MG63 (cell line): Measurements from ENCODE around the gene CUL4B. TPM values are rescaled to one million over a fixed set of nuclear protein-coding genes. Genes with fewer than 3 reads are reported as not detected.
"Not testable (repeated sequence)": the region's sequence is repeated elsewhere in the genome, so short reads cannot be mapped to it uniquely, and the experiment has no call there.

Source experiments
- DNase-seq: peaks from one replicate; pipeline ENCODE4 v3.0.0-alpha.2; 2020
- H3K27me3 ChIP-seq: fragments of 250-450 bp; sonication (Bioruptor Pico); 2 replicates; pipeline ENCODE4 v1.5.1; 2020; ENCODE audit warnings: mild to moderate bottlenecking, moderate library complexity
- H3K36me3 ChIP-seq: fragments of 250-450 bp; sonication (Bioruptor Pico); 2 replicates; pipeline ENCODE4 v1.5.1; 2020; ENCODE audit warnings: mild to moderate bottlenecking, moderate library complexity
- H3K4me3 ChIP-seq: fragments of 250-450 bp; sonication (Bioruptor Pico); 2 replicates; pipeline ENCODE4 v1.5.1; 2020; ENCODE audit warnings: mild to moderate bottlenecking, moderate library complexity
- H3K9me3 ChIP-seq: fragments of 250-450 bp; sonication (Bioruptor Pico); 2 replicates; pipeline ENCODE4 v1.5.1; 2020; ENCODE audit warnings: mild to moderate bottlenecking, moderate library complexity
- total RNA-seq: library from RNA; depleted of rRNA; stranded (reverse); fragments of >200 nt; shearing (Covaris generic); gene quantifications from 2 replicates; pipeline ENCODE4 v1.2.3, GENCODE V29; 2014; ENCODE audit warnings: low replicate concordance; rRNA removed

Gene CUL4B
- total RNA-seq, result 19.0 and 22.3 TPM in 2 replicates

DNA sequence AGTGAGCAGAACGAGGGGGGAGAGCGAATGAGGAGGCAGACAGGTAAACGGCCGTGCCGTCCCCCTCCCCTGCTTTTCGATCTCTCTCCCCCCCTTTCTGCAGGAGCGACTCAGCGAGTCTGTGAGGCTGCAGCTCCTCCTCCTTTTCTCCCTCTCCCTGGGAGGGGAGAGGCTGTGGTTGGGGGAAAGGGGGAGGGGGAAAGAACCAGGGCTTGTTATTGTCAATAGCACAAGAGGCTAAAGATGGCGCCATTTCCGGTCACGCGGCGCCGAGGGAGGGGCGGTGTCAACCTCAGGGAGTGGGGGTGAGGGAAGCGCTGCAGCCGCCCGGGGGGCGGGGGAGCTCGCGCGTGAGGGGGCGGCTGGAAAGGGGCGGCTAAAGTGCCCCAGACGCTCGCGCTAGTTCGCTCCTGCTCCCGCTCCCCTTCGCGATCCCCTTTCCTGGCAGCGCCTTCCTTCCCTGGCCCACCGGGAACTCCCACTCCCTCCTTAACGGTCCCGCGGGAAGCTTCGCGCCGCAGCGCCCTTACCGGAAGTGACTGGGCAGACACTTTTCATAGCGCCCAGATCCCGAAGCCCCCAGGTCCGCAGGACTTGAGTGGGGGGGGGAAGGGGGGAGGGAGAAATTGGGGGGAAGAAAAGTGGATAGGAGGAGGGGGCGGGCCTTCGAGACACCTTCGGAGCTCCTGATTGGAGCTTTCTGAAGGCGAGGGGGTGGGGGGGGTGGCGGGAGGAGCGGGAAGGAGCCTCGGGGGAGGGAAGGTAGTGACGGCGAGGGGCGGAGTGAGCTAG lies at the start of gene CUL4B:
Gene CUL4B (minus strand): TSS at position 121 of the 792 bp plus-strand sequence. CDS start 324 bp downstream, outside the sequence.
- H3K4me3 ChIP-seq, result peak within 1 kb of the TSS; percentile 73
- H3K36me3 ChIP-seq, result peaks cover 8% of the 10 kb centered on the region; the same call in 1 of the 2 replicates
- no peaks in the 10 kb centered on the region for H3K27me3 ChIP-seq
- no peaks in the 10 kb centered on the region for H3K9me3 ChIP-seq
- peak; percentile 91 for DNase-seq

DNA sequence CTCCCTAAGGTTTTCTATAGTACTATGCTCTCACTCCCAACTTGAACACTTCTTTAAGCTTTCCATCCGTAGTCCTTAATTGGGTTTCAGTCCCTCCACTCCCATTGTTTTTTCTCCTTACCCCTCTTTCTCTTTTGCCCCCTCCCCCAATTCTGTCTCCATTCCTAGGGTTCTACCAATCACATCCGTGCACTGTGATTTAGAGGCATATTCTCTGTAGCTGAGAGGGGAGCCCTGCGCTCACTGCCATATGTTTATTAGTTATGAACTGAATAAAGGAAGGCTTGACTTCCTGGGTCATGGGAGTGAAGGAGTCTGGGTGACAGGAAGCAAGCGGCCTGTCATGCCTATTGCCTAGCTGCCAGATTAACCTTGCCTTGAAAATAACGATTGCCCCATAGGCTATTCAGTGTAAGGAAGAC lies 43.6 kb upstream of the CUL4B start:
- Histone ChIP-seq H3K4me3 (peak overlapping the region; percentile 83), H3K9me3 (no peaks in the 10 kb centered on the region), H3K27me3 (no peaks in the 10 kb centered on the region), H3K36me3 (peaks cover 15% of the 10 kb centered on the region)
- peak; percentile 11 for DNase-seq

DNA sequence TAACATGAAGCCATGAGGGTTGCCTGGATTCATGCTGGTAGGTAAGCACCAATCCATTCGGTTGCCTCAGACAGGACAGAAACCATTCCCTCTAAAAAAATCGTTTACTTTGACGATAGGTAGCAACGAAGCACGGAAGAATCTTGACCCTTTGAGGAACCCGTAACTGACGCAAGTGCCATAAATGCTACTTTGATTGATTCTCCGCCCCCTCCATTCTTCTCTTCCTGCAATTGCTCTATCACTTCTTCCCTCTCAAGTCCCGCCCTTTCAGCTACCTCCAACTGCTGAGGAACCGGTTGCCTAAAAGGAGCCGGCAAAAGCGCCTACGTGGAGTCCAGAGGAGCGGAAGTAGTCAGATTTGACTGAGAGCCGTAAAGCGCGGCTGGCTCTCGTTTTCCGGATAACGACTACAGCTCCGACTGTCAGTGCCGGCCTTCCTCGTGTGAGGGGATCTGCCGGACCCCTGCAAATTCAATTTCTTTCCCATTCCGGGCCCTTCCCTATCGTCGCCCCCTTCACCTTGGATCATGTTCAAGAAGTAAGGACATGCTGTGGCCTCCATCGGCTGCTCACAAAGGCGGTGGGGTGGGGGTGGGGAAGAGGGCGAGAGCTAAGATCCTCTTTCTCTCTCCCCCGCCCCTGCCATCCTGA lies 43.1 kb upstream of the CUL4B start, which contains the start of gene MCTS1:
Gene MCTS1 (plus strand): TSS at position 395 of the 654 bp plus-strand sequence. CDS start 136 bp downstream, at position 531.
- no peaks in the 10 kb centered on the region for H3K9me3 ChIP-seq
- peaks cover 14% of the 10 kb centered on the region for H3K36me3 ChIP-seq
- peak within 1 kb of the TSS; percentile 83 for H3K4me3 ChIP-seq
- DNase-seq, result peak; percentile 93
- H3K27me3 ChIP-seq, result no peaks in the 10 kb centered on the region

DNA sequence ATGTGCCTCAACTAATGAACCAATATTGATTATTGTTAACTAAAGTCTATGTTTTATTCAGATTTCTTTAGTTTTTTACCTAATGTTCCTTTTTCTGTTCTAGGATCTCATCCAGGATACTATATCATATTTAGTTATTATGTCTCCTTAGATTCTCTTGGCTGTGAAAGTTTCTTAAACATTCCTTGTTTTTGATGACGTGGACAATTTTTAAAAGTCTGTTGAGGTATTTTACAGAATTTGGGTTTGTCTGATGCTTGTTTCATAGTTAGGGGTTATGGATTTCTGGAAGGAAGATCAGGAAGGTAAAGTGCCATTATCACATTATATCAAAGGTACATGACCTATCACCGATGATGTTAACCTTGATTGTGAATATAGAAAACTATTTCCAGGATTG lies 24.9 kb upstream of the CUL4B start:
- DNase-seq, result no peak
- no peak overlapping the region for H3K4me3 ChIP-seq
- no peaks in the 10 kb centered on the region for H3K9me3 ChIP-seq
- H3K36me3 ChIP-seq, result no peaks in the 10 kb centered on the region
- H3K27me3 ChIP-seq, result no peaks in the 10 kb centered on the region

DNA sequence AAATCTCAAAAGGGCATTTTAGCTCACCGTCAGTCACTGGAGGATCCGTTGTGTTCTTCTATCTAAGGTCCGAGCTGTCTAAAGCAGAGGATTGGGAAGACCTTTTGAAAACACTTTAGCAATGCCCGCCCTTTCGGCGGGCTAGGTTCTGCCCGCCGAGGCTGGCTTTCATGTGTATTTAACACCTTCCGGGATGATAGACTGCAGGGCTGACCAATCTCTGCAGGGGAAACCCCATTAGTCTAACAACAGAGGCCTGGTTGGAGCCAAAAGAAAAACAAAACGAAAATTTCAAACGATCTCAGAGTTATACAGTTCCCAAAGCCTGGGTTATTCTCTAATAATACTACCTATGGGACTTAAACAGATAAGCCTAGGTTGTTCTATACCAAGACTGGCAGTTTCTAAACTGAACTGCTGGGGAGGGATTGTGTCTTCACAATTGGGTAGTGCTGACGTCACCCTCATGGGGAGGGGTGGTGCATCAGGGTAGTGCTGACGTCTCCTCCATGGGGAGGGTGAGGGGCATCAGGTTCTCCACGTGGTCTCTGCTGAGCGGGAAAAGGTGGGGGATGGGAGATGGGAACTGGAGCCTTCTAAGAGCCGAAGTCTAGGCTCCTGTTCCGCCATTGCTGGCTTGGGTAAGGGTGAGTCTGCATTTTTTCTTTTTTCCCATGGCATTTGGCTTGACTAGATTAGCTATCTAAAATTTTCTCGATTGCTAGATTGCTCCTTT lies 14.8 kb upstream of the CUL4B start:
- no peaks in the 10 kb centered on the region for H3K36me3 ChIP-seq
- no peaks in the 10 kb centered on the region for H3K27me3 ChIP-seq
- H3K4me3 ChIP-seq, result no peak overlapping the region
- H3K9me3 ChIP-seq, result no peaks in the 10 kb centered on the region
- no peak for DNase-seq

DNA sequence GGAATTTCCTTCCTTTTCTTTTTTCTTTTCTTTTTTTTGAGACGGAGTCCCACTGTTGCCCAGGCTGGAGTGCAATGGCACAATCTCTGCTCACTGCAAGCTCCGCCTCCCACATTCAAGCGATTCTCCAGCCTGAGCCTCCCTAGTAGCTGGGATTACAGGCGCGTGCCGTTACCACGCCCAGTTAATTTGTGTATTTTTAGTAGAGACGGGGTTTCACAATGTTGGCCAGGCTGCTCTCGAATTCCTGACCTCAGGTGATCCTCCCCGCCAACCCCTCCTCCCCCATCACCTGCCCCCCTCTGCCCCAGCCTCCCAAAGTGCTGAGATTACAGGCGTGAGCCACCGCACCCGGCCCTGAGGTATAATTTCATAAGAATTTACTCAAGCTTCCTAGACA lies 13.0 kb upstream of the CUL4B start:
- not testable (repeated sequence) for DNase-seq, H3K27me3 ChIP-seq, H3K9me3 ChIP-seq, H3K4me3 ChIP-seq, H3K36me3 ChIP-seq

DNA sequence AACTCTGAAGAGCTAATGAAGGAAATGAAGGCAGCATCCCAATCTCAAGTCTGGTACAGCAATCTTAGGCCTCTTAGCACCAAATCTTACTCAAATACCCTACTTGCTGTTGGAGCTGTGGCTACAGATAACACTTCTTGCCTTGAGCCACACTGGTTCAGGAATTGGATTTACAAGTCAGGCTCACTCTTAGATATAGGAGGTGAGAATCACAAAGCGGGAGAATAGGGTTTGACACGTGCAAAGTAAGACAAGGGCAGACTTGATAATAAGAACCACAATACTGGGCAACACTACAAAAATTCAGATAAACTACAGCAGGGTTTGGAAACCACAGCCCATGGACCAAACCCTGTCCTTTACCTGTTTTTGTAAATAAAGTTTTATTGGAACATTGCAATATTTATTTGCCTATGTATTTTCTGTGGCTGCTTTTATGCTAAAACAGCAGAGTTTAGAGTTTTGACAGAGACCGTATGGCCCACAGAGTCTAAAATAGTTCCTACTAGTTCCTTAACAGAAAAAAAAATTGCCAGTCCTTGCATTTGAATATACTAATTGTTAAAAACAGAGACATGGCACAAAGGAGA lies 9.3 kb upstream of the CUL4B start:
- Histone ChIP-seq H3K36me3 (no peaks in the 10 kb centered on the region), H3K27me3 (no peaks in the 10 kb centered on the region), H3K9me3 (no peaks in the 10 kb centered on the region), H3K4me3 (no peak overlapping the region)
- no peak for DNase-seq

DNA sequence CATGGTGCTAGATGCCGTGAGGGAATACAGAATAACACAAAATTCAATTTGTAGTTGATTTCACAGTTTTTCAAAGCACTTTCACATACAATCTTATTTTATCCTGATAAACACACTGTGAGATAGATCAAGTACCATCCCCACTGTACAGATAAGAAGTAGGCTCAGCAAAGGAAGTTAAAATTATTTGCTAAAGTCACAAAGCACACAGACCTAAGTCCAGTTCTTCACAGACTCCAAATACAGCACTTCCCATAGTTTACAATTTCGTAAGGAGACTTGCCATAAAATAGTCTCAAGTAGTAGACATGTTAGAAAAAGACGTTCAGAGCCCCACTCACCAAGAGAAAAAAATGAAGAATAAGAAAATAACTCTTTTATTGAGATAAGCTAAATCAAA lies 7.8 kb upstream of the CUL4B start:
- H3K36me3 ChIP-seq, result no peaks in the 10 kb centered on the region
- no peak for DNase-seq
- H3K9me3 ChIP-seq, result no peaks in the 10 kb centered on the region
- H3K27me3 ChIP-seq, result no peaks in the 10 kb centered on the region
- H3K4me3 ChIP-seq, result no peak overlapping the region

DNA sequence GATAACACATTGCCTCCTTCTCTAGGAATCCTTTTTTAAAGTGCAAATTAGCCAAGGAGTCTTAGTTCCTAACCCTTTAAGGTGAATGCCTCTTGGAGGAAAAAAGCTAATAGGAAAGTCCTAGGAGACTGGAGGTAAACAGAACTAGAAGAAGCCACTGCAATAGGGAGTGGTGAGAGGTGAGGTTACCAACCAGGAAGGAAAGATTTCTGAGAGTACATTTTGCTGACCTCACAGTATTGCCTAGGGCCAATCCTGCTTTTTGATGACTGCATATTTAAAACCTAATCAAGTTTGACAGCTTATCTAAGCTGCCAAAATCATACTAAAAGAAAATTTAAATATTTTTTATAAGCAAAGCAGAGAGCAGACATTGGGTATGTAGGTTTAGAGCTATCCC lies 7.3 kb upstream of the CUL4B start:
- Histone ChIP-seq H3K9me3 (no peaks in the 10 kb centered on the region), H3K36me3 (no peaks in the 10 kb centered on the region), H3K4me3 (no peak overlapping the region), H3K27me3 (no peaks in the 10 kb centered on the region)
- no peak for DNase-seq

DNA sequence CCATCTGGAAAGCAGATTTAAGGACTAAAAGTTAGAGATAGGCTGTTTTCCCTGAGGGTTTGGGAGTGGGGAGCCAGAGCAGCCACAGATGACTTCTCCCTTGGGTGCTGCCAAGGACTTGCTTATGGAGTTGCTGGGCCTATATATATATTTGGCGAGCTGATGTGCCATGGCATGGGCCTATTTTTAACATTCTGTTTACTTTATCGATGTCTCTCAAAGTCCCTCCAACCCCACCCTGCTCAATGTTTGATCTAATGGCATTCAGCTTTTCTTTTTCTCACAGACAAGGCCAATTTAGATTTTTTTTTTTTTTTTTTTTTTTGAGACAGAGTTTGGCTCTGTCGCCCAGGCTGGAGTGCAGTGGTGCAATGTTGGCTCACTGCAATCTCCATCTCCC lies 6.1 kb upstream of the CUL4B start:
- Histone ChIP-seq H3K36me3 (no peaks in the 10 kb centered on the region), H3K9me3 (no peaks in the 10 kb centered on the region), H3K27me3 (no peaks in the 10 kb centered on the region), H3K4me3 (no peak overlapping the region)
- no peak for DNase-seq

DNA sequence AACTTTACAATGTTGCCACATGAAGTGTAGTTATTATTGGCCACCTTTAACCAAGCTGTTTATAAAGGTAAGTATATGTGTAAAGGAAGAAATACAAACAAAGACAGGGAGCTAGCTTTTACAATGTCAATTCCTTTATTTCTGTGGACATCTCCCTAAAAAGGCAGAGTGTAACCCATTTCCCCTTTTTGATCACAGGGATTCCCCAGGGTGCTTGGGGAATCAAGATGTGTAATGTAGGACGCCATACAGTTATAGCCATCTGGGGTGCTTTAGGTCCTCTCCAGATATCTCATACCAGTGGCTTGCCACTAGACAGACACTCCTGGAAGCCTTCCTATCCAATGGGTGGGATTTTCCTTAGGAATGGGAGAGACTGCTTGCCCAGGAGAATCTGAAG lies 4.2 kb upstream of the CUL4B start:
- no peak for DNase-seq
- H3K9me3 ChIP-seq, result no peaks in the 10 kb centered on the region
- no peak overlapping the region for H3K4me3 ChIP-seq
- H3K36me3 ChIP-seq, result no peaks in the 10 kb centered on the region
- no peaks in the 10 kb centered on the region for H3K27me3 ChIP-seq

DNA sequence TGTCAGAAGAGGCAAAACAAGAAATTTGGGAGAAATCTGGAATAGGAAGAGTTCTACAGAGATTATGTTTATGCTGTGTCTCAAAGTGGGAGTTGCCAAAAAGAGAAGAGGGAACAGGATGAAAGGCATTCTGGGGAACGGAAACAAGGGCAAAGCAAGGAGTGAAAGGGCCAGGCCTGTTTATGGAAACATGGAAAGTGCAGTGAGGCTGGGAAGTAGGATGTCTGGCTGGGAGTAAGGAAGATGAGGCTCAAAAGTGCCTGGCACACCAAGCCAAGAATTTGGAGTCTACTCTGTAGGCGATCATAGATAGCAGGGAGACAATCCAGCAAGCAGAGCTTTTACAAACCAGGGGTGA lies 1.8 kb upstream of the CUL4B start:
- Histone ChIP-seq H3K9me3 (no peaks in the 10 kb centered on the region), H3K27me3 (no peaks in the 10 kb centered on the region), H3K4me3 (no peak overlapping the region), H3K36me3 (peaks cover under 1% of the 10 kb centered on the region; the same call in 1 of the 2 replicates)
- no peak for DNase-seq

DNA sequence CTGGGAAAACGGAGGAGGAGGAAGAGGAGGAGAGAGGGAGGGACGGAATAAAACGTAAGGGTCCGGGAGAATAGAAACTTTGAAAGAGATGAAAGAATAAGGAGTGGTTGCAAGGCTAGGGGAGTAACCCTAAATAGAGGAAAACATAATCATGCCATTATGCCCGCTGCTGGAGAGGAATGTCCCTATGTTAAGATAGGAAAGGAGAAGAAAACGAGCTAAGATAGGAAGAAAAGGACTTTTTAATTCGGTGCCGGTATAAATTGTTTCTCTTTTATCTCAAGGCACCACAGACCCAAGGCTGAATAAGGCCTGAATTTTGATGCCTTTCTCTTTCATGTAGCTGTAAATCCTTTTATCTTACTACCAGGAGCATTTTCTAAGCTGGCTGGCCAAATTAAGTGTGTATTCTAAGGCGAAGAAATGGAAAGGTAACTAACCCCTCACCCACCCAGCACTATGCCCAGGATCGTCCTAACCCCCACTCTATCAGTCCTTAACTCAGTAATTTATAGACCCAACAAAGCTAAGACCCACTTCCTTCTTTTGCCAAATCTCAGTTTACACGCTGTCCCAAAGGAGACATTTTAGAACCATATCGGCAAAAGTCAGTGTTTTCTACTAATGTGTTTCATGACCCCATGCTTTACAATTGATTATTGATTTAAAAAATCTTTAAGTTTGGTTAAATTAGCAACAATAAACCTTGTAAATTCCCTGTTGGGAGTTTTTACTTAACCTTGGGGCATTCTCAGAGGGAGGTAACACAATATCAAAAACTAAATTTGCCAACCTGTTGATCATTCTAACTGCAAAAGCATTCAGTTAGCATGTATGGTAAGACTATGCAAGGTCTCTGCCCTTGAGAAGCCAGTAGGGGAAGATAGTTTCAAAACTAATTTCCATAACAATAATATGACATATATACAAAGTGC lies 1.1 kb upstream of the CUL4B start:
- no peak for DNase-seq

DNA sequence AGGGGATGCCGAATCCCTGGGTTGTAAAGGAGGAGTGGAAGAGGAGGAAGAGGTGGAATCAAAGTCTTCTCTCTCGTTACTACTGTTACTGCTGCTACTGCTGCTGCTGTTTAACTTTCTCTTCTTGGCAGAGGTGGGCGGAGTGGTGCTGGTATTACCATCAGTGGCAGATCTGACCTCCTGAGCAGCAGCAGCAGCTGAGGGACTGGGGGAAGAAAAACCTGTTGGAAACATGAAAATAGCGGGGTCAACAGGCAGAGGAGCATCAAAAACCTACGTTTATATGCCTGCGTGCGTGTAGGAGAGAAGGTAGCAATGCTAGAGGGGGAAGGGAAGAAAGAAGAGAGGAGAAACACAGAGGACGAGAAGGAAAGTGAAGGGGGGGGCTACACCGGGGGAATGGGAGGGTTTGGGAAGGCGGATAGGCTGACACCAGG lies 339 bp downstream of the CUL4B start:
- no peaks in the 10 kb centered on the region for H3K27me3 ChIP-seq
- H3K4me3 ChIP-seq, result peak overlapping the region; percentile 73
- peak; percentile 44 for DNase-seq
- no peaks in the 10 kb centered on the region for H3K9me3 ChIP-seq
- peaks cover 9% of the 10 kb centered on the region; the same call in 1 of the 2 replicates for H3K36me3 ChIP-seq

More for the DNA sequence above, 1.1 kb upstream of the CUL4B start:
- Histone ChIP-seq H3K4me3 (peak overlapping the region; percentile 73), H3K36me3 (peaks cover 6% of the 10 kb centered on the region; the same call in 1 of the 2 replicates), H3K9me3 (no peaks in the 10 kb centered on the region), H3K27me3 (no peaks in the 10 kb centered on the region)

DNA sequence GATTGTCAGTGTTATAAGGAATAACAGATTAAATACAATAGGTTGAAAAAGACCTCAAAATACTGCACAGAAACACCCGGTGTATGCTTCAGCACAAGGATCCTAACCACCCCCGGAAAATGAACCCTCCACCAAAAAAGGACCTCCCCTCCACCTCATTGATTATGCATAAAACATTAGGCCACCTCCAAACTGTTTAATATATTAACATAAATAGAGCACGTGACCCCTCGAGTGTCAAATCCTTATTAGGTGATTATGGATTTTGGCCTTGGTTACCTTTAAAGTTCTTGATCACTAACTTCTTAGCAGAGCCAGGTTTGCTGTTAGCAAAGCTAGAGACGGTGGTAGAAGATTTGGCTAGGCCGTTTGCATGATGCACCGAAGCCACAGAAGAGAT lies 958 bp downstream of the CUL4B start:
- H3K36me3 ChIP-seq, result peaks cover 11% of the 10 kb centered on the region
- peak overlapping the region; percentile 73 for H3K4me3 ChIP-seq
- no peak for DNase-seq
- H3K9me3 ChIP-seq, result no peaks in the 10 kb centered on the region
- no peaks in the 10 kb centered on the region for H3K27me3 ChIP-seq

DNA sequence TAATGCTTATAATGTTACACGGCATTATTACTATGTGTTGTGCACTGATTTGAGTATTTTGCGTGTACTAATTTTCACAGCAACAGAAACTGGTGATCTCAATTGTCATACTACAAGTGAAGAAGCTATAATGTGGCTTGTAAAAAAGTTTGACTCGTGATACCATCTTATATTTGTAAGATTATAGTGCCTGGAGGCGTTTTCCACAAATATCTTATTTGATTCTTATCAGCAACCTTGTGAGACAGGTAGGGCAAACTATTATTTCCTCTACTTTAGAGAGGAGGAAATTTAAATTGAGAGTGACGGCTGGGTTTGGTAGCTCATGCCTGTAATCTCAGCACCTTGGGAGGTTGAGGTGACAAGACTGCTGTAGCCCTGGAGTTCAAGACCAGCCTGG lies 4.5 kb downstream of the CUL4B start:
- no peak overlapping the region for H3K4me3 ChIP-seq
- peaks cover 31% of the 10 kb centered on the region for H3K36me3 ChIP-seq
- H3K27me3 ChIP-seq, result no peaks in the 10 kb centered on the region
- no peak for DNase-seq
- no peaks in the 10 kb centered on the region for H3K9me3 ChIP-seq
